DND-41 (cell line): ENCODE data around the gene ZNF750.

ENCODE experiments used
- ATAC-seq: fragments of 200-7000 bp; cut with Tn5 transposase; 3 replicates; pipeline ENCODE4 v1.9.1; 2021; ENCODE audit warnings: low read depth; ENCODE audit not compliant: insufficient read depth
- DNase-seq: peaks from one replicate; pipeline ENCODE4 v3.0.0-alpha.2; 2020
- H2AFZ ChIP-seq: 2 replicates; pipeline ENCODE4 v1.6.0; 2012; ENCODE audit warnings: low read depth, low read length
- H3K27ac ChIP-seq: 2 replicates; pipeline ENCODE4 v1.5.1; 2012; ENCODE audit warnings: low read length, inconsistent platforms
- H3K27me3 ChIP-seq: fragments of 200-600 bp; sonication (generic); 2 replicates; pipeline ENCODE4 v1.6.0; 2012; ENCODE audit warnings: low read length, mild to moderate bottlenecking, inconsistent platforms; ENCODE audit not compliant: insufficient read depth, poor library complexity
- H3K36me3 ChIP-seq: 2 replicates; pipeline ENCODE4 v1.5.1; 2012; ENCODE audit warnings: low read length, inconsistent platforms; ENCODE audit not compliant: insufficient read depth
- H3K4me1 ChIP-seq: 2 replicates; pipeline ENCODE4 v1.5.1; 2012; ENCODE audit warnings: mild to moderate bottlenecking, low read length; ENCODE audit not compliant: insufficient read depth
- H3K4me2 ChIP-seq: 2 replicates; pipeline ENCODE4 v1.6.0; 2012; ENCODE audit warnings: mild to moderate bottlenecking, moderate library complexity, low read length, inconsistent platforms; ENCODE audit not compliant: insufficient read depth
- H3K4me3 ChIP-seq, 2 experiments: fragments of 200-600 bp in 1 of 2; shearing (Covaris generic) in 1 of 2; 2 replicates each; pipeline ENCODE4 v1.5.1; 2012 to 2016; ENCODE audit warnings: inconsistent platforms in 2 of 2, low read length in 2 of 2, mild to moderate bottlenecking in 2 of 2, low read depth in 1 of 2, moderate library complexity in 1 of 2
- H3K79me2 ChIP-seq: 2 replicates; pipeline ENCODE4 v1.6.0; 2012; ENCODE audit warnings: low read length, inconsistent platforms; ENCODE audit not compliant: insufficient read depth
- H3K9ac ChIP-seq: 2 replicates; pipeline ENCODE4 v1.6.0; 2012; ENCODE audit warnings: low read depth, mild to moderate bottlenecking, inconsistent platforms, low read length, moderate library complexity
- H3K9me3 ChIP-seq: 2 replicates; pipeline ENCODE4 v1.5.1; 2012; ENCODE audit warnings: low read length, moderate library complexity, mild to moderate bottlenecking, inconsistent platforms; ENCODE audit not compliant: insufficient read depth, severe bottlenecking
- H4K20me1 ChIP-seq: 2 replicates; pipeline ENCODE4 v1.6.0; 2012; ENCODE audit warnings: low read length; ENCODE audit not compliant: insufficient read depth
- CTCF ChIP-seq: IDR thresholded peaks from 2 replicates; pipeline ENCODE4 v1.5.1; 2012; ENCODE audit warnings: borderline replicate concordance, low read length, moderate library complexity, mild to moderate bottlenecking; ENCODE audit not compliant: poor library complexity, severe bottlenecking; ENCODE audit errors: extremely low read depth
- EZH2 ChIP-seq: IDR thresholded peaks from 3 replicates; pipeline ENCODE4 v1.6.1; 2012; ENCODE audit warnings: borderline replicate concordance, low read depth, mild to moderate bottlenecking, moderate library complexity, low read length, inconsistent platforms; ENCODE audit not compliant: severe bottlenecking

Gene ZNF750

DNA sequence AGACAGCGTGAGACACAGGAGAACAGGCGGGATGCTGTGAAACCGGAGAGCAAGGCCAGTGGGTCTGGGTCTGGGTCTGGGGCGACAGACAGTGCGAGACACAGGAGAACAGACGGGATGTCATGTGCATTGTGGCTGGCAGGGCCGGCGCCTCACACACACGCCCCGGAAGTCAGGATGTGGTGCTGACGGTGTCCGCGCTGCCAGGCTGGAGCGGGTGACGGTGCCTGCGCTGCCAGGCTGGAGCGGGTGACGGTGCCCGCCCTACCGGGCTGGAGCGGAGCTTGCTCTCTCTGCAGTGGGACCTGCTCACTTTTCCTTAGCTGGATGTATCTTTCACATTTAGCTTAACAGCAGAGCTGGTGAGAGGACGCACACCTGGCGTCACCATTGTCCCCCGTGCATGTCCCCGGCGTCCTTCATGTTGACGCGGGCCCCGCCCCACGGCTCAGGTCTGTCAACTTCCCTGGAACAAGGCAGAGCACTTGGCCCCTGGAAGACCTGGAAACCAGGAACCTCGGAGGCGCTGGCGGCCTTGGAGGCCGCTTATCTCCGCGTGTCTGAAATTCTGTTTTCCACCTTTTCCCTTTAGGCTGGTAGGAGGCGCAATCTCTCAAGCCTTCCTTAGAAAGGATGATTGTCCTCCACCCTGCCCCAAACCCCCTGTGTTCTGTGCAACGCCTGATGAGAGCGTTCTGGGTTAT is 43.0 kb upstream of the ZNF750 start:
- H3K9me3 ChIP-seq, result no peaks in the 10 kb centered on the region
- no peaks in the 10 kb centered on the region for H4K20me1 ChIP-seq
- H3K9ac ChIP-seq, result peak overlapping the region; percentile 74
- peaks cover 55% of the 10 kb centered on the region for H3K36me3 ChIP-seq
- H3K4me3 ChIP-seq, result peak overlapping the region in 1 of 2 experiments; percentile 59; a peak in 2 of 4 replicates
- H3K4me1 ChIP-seq, result peaks cover 99% of the 10 kb centered on the region
- H3K79me2 ChIP-seq, result peaks cover 89% of the 10 kb centered on the region
- no peak for TF ChIP-seq EZH2
- peak; percentile 51 for TF ChIP-seq CTCF
- DNase-seq (peak; percentile 89), ATAC-seq (peak; percentile 68)
- peak overlapping the region; percentile 53; the same call in 1 of the 2 replicates for H2AFZ ChIP-seq
- H3K27me3 ChIP-seq, result no peaks in the 10 kb centered on the region
- H3K4me2 ChIP-seq, result peak overlapping the region; percentile 92
- peak overlapping the region; percentile 100 for H3K27ac ChIP-seq

DNA sequence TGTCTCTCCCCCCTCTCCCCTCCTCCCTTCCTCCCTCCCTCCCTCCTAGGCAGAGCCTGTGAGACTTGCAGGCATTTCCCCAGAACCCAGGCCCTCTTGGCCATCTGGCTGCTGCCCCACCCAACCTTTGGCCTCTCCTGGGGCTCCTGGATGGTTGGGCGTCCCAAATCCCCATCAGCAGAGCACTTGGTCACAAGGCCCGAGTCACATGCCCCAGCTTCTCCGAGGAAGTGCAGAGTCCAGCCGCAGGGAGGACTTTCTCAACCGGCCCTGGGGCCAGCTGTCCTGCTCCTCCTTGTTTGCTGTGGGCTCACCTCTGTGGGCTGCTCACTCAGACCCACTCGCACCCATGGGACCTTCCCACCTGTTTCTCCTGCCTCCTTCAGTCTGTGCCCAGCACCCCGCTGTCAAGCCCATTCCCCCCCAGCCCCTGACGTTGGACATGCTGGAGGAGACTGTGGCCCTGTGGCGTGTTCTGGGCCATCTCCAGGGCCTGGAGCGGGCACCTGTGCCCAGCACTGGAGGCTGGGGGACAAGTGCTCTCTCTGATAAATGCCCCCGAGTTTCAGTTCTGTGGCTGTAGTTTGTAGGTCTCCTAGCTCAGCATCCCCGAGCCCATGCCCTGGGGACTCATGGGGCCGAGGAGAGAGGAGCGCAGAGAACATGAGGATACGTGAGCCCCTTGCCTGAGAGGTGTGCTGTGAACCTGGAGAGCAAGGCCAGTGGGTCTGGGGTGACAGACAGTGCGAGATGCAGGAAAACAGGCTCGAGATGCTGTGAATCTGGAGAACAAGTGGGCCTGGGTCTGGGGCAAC is 42.3 kb upstream of the ZNF750 start:
- ATAC-seq (peak; percentile 15), DNase-seq (peak; percentile 74)
- no peaks in the 10 kb centered on the region for H3K9me3 ChIP-seq
- H3K4me1 ChIP-seq, result peaks cover 95% of the 10 kb centered on the region
- H2AFZ ChIP-seq, result peak overlapping the region; percentile 53; the same call in 1 of the 2 replicates
- H3K36me3 ChIP-seq, result peaks cover 48% of the 10 kb centered on the region
- peak overlapping the region; percentile 92 for H3K4me2 ChIP-seq
- H3K9ac ChIP-seq, result peak overlapping the region; percentile 74
- H3K79me2 ChIP-seq, result peaks cover 89% of the 10 kb centered on the region
- peak overlapping the region; percentile 1 to 59; a peak in 2 of 4 replicates for H3K4me3 ChIP-seq
- TF ChIP-seq CTCF, result no peak
- no peak for TF ChIP-seq EZH2
- peak overlapping the region; percentile 100 for H3K27ac ChIP-seq
- no peaks in the 10 kb centered on the region for H4K20me1 ChIP-seq
- no peaks in the 10 kb centered on the region for H3K27me3 ChIP-seq

DNA sequence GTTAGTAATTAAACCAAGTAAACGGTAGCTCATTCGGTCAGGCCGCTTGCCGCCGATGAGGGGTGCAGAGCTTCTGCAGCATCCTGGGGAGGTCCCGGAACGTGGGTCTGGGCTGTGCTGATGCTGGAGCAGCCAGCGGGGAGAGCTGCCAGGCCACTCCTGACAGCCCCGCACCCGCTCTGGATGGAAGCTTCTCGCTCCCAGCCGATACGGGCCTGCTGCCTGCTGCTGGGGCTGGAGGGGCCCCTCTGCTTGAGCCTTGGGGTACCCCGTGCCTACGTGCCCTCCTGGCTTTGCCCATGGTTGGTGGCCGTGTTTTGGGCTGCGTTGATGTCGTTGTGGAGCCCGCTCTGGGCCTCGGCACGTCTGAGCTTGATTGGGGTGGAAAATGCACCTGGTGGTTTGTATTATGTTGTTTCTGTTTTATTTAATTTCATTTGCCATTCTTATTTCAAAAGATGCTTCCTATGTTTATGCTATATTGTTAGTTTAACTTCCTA is 41.6 kb upstream of the ZNF750 start:
- Histone ChIP-seq H3K4me3 (peak overlapping the region in 1 of 2 experiments; percentile 36; a peak in 1 of 4 replicates), H3K9me3 (no peaks in the 10 kb centered on the region), H2AFZ (no peak overlapping the region), H3K4me2 (peak overlapping the region; percentile 92), H3K79me2 (peaks cover 90% of the 10 kb centered on the region), H3K36me3 (peaks cover 50% of the 10 kb centered on the region), H4K20me1 (no peaks in the 10 kb centered on the region), H3K9ac (peak overlapping the region; percentile 74), H3K27me3 (no peaks in the 10 kb centered on the region), H3K4me1 (peaks cover 96% of the 10 kb centered on the region), H3K27ac (peak overlapping the region; percentile 100)
- DNase-seq (peak; percentile 36), ATAC-seq (no peak)
- TF ChIP-seq CTCF (no peak), EZH2 (no peak)
